OCI-LY1 (cell line): ENCODE results near the gene PBRM1.

Experiments used
- H2AFZ ChIP-seq: fragments of 200-600 bp; sonication (generic), shearing (Covaris generic); 2 replicates; pipeline ENCODE4 v1.6.0; 2014; ENCODE audit warnings: antibody characterized with exemption, mild to moderate bottlenecking, low read length
- H3F3A ChIP-seq: fragments of 200-600 bp; sonication (generic), shearing (Covaris generic); 2 replicates; pipeline ENCODE4 v1.6.0; 2014; ENCODE audit warnings: mild to moderate bottlenecking, antibody characterized with exemption, low read length, moderate library complexity; ENCODE audit not compliant: insufficient read depth
- H3K27ac ChIP-seq: fragments of 200-600 bp; sonication (generic); 2 replicates; pipeline ENCODE4 v1.5.1; 2014; ENCODE audit warnings: low read length, mixed run types, mild to moderate bottlenecking, low read depth; ENCODE audit not compliant: poor library complexity, severe bottlenecking
- H3K27me3 ChIP-seq: fragments of 200-600 bp; sonication (generic); 2 replicates; pipeline ENCODE4 v1.6.0; 2014; ENCODE audit warnings: antibody characterized with exemption, mild to moderate bottlenecking, low read length, moderate library complexity; ENCODE audit not compliant: insufficient read depth
- H3K36me3 ChIP-seq: fragments of 200-600 bp; sonication (generic); 2 replicates; pipeline ENCODE4 v1.6.1; 2014; ENCODE audit warnings: mild to moderate bottlenecking, antibody characterized with exemption, low read length, moderate library complexity, mixed read lengths; ENCODE audit not compliant: insufficient read depth
- H3K4me1 ChIP-seq: fragments of 200-600 bp; sonication (generic); 2 replicates; pipeline ENCODE4 v1.5.1; 2014; ENCODE audit warnings: mild to moderate bottlenecking, low read length, moderate library complexity; ENCODE audit not compliant: insufficient read depth, severe bottlenecking
- H3K4me2 ChIP-seq: fragments of 200-600 bp; sonication (generic), shearing (Covaris generic); 2 replicates; pipeline ENCODE4 v1.6.1; 2014; ENCODE audit warnings: low read length
- H3K4me3 ChIP-seq: fragments of 200-600 bp; sonication (generic); 2 replicates; pipeline ENCODE4 v1.5.1; 2014; ENCODE audit warnings: low read length, low read depth, mild to moderate bottlenecking, mixed read lengths; ENCODE audit not compliant: poor library complexity, severe bottlenecking
- H3K79me2 ChIP-seq: fragments of 200-600 bp; shearing (Covaris generic); 2 replicates; pipeline ENCODE4 v1.6.1; 2016; ENCODE audit warnings: mixed run types, low read length, mixed read lengths; ENCODE audit not compliant: insufficient read depth
- H3K9ac ChIP-seq: fragments of 200-600 bp; sonication (generic), shearing (Covaris generic); 2 replicates; pipeline ENCODE4 v1.6.1; 2014; ENCODE audit warnings: mild to moderate bottlenecking, low read length, mixed read lengths
- H3K9me2 ChIP-seq: fragments of 200-600 bp; sonication (generic), shearing (Covaris generic); 2 replicates; pipeline ENCODE4 v1.6.1; 2014; ENCODE audit warnings: low read depth, mild to moderate bottlenecking, low read length, mixed read lengths
- H3K9me3 ChIP-seq: fragments of 200-600 bp; shearing (Covaris generic); 2 replicates; pipeline ENCODE4 v1.6.1; 2014; ENCODE audit warnings: low read length, mixed read lengths
- H4K20me1 ChIP-seq: fragments of 200-600 bp; sonication (generic), shearing (Covaris generic); 2 replicates; pipeline ENCODE4 v1.6.0; 2016; ENCODE audit warnings: mild to moderate bottlenecking, low read length; ENCODE audit not compliant: insufficient read depth
- EZH2 ChIP-seq: fragments of 200-600 bp; sonication (generic), shearing (Covaris generic); IDR thresholded peaks from 2 replicates; pipeline ENCODE4 v1.8.0; 2017; ENCODE audit warnings: borderline replicate concordance, mixed run types, mild to moderate bottlenecking, antibody characterized with exemption, low read length, moderate library complexity, mixed read lengths
- TF ChIP-seq, protein P1 (sequence below): fragments of 200-600 bp; sonication (generic), shearing (Covaris generic); IDR thresholded peaks from 2 replicates; pipeline ENCODE4 v1.5.1; 2017; ENCODE audit warnings: mild to moderate bottlenecking, antibody characterized with exemption, low read length, moderate library complexity, mixed read lengths

Gene PBRM1

DNA sequence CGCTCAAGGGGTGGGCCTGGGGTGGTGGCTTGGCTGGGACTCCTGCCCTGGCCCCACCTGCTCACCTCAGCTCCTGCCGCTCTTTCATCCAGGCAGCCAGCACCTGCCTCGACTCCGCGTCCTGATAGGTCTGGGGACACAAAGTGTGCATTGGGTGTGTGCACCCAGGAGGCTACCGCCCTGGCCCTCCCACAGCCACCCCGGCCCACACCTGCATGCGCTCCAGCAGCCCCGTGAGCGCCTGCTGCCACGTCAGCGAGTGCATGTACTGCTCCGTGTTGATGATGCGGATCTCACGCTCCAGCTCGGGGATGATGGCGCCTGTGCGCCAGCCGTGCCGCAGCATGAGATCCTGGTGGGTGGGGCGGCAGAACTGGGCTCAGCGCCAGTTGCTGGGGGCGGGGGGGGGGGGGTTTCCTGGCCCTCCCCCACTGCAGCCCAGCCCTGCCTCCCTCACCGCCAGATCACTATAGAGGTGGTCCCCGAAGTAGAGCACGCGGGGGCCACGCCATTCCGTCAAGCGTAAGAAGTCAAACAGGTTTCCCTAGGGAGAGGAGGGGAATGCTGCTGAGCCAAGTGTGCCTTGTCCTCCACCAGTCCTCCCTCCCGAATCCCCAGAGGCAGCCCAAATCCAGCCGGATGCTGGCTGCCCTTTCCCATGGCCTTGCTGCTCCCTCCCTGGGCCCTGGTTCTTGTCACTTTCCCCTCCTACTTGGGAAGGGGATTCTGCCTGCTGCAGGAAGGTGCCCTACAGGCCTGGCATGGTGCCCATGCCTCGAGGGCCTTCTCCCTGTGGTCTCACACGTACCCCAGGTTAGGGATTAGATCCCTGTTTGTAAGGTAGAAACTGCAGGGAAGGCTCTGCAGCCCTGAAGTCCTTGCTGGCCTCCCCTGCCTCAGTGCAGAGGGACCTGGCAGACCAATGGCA lies 160.7 kb downstream of the PBRM1 start:
- Histone ChIP-seq H3K4me1 (no peaks in the 10 kb centered on the region), H3K27me3 (no peaks in the 10 kb centered on the region), H4K20me1 (no peaks in the 10 kb centered on the region), H3K9me3 (no peaks in the 10 kb centered on the region), H2AFZ (no peak overlapping the region), H3K36me3 (peaks cover 51% of the 10 kb centered on the region), H3F3A (no peaks in the 10 kb centered on the region), H3K27ac (no peak overlapping the region), H3K4me2 (no peak overlapping the region), H3K9me2 (no peaks in the 10 kb centered on the region), H3K79me2 (no peaks in the 10 kb centered on the region), H3K9ac (no peak overlapping the region), H3K4me3 (no peak overlapping the region)
- TF ChIP-seq, protein P1, sequence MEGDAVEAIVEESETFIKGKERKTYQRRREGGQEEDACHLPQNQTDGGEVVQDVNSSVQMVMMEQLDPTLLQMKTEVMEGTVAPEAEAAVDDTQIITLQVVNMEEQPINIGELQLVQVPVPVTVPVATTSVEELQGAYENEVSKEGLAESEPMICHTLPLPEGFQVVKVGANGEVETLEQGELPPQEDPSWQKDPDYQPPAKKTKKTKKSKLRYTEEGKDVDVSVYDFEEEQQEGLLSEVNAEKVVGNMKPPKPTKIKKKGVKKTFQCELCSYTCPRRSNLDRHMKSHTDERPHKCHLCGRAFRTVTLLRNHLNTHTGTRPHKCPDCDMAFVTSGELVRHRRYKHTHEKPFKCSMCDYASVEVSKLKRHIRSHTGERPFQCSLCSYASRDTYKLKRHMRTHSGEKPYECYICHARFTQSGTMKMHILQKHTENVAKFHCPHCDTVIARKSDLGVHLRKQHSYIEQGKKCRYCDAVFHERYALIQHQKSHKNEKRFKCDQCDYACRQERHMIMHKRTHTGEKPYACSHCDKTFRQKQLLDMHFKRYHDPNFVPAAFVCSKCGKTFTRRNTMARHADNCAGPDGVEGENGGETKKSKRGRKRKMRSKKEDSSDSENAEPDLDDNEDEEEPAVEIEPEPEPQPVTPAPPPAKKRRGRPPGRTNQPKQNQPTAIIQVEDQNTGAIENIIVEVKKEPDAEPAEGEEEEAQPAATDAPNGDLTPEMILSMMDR: no peak
- TF ChIP-seq EZH2: no peak

DNA sequence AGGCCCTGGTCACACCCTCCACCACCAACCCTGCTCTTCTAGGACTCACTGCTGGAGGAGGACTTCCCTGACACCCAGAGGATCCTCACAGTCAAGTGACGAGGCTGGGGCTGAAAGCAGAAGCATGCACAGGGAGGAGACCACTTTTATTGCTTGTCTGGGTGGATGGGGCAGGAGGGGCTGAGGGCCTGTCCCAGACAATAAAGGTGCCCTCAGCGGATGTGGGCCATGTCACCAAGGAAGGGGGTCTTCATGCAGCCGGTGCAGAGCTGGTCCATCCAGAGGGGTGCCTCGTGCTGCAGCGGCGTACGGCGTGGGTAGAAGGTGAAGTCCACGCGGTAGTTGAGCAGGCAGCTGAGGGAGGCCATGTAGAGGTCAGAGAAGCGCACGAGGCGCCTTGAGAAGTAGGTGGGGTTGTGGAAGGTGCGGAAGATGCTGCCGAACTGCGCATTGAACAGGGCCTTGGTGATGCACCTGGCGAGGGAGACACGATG lies 161.4 kb downstream of the PBRM1 start:
- TF ChIP-seq, protein P1: no peak
- no peak for TF ChIP-seq EZH2
- Histone ChIP-seq H3K36me3 (peaks cover 51% of the 10 kb centered on the region), H3K4me2 (no peak overlapping the region)

DNA sequence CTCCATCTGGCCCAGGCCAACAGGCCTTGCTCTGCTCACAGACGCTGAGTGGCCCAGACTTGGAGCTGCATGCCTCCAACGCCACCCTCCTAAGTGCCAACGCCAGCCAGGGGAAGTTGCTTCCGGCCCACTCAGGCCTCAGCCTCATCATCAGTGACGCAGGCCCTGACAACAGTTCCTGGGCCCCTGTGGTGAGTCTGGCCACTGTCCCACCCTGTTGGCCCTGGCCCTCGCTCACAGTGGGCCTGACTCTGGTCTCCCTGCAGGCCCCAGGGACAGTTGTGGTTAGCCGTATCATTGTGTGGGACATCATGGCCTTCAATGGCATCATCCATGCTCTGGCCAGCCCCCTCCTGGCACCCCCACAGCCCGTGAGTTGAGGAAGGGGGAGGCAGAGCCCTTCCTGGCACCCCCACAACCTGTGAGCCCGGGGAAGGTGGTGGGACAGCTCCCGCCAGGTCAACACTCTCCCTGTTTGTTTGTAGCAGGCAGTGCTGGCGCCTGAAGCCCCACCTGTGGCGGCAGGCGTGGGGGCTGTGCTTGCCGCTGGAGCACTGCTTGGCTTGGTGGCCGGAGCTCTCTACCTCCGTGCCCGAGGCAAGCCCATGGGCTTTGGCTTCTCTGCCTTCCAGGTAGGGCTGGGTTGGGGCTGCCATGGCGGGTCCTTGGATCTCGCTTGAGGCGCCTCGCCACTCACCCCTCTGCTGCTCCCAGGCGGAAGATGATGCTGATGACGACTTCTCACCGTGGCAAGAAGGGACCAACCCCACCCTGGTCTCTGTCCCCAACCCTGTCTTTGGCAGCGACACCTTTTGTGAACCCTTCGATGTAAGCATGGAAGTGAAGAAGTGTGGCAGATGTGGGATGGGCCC lies 162.1 kb downstream of the PBRM1 start:
- no peaks in the 10 kb centered on the region for H3K9me2 ChIP-seq
- TF ChIP-seq, protein P1: no peak
- no peak for TF ChIP-seq EZH2
- H4K20me1 ChIP-seq: no peaks in the 10 kb centered on the region
- no peaks in the 10 kb centered on the region for H3K9me3 ChIP-seq
- H3K4me3 ChIP-seq: no peak overlapping the region
- H3K27ac ChIP-seq: no peak overlapping the region
- no peaks in the 10 kb centered on the region for H3F3A ChIP-seq
- H3K4me1 ChIP-seq: no peaks in the 10 kb centered on the region
- H3K27me3 ChIP-seq: no peaks in the 10 kb centered on the region
- no peak overlapping the region for H3K4me2 ChIP-seq
- H2AFZ ChIP-seq: no peak overlapping the region
- no peak overlapping the region for H3K9ac ChIP-seq
- peaks cover 45% of the 10 kb centered on the region for H3K36me3 ChIP-seq
- no peaks in the 10 kb centered on the region for H3K79me2 ChIP-seq

More for the DNA sequence above, 161.4 kb downstream of the PBRM1 start:
- Histone ChIP-seq H3K79me2 (no peaks in the 10 kb centered on the region), H4K20me1 (no peaks in the 10 kb centered on the region), H3K9me2 (no peaks in the 10 kb centered on the region), H3K4me1 (no peaks in the 10 kb centered on the region), H3K27me3 (no peaks in the 10 kb centered on the region), H3K27ac (no peak overlapping the region), H3K4me3 (no peak overlapping the region), H3F3A (no peaks in the 10 kb centered on the region), H3K9ac (no peak overlapping the region), H2AFZ (no peak overlapping the region), H3K9me3 (no peaks in the 10 kb centered on the region)
